ENCODE measurements around the gene CROCC2.

CROCC2 gene

GRCh38 chr2:241007111-241007510, 101.0 kb downstream of the CROCC2 start:
- Histone ChIP-seq H2AFZ (ENCODE audit: low read length) (no peak overlapping the region), H3K27ac (ENCODE audit: low read depth, low read length, poor library complexity, severe bottlenecking) (no peak overlapping the region), H3K36me3 (ENCODE audit: insufficient read depth, low read length) (no peaks in the 10 kb centered on the region; the same call in 1 of the 2 replicates), H3K9me3 (ENCODE audit: low read length) (peaks cover 14% of the 10 kb centered on the region), H3K9me2 (ENCODE audit: low read depth, low read length) (no peaks in the 10 kb centered on the region), H3K4me2 (ENCODE audit: low read length) (no peak overlapping the region), H3K79me2 (ENCODE audit: insufficient read depth, low read length) (no peaks in the 10 kb centered on the region), H3K4me1 (ENCODE audit: insufficient read depth, low read length, severe bottlenecking) (peaks cover 24% of the 10 kb centered on the region), H3K4me3 (ENCODE audit: low read depth, low read length, poor library complexity, severe bottlenecking) (no peak overlapping the region), H3K9ac (ENCODE audit: low read length) (no peak overlapping the region), H3K27me3 (ENCODE audit: insufficient read depth, low read length) (peaks cover 12% of the 10 kb centered on the region; the same call in 1 of the 2 replicates), H4K20me1 (ENCODE audit: insufficient read depth, low read length) (no peaks in the 10 kb centered on the region), H3F3A (ENCODE audit: insufficient read depth, low read length) (no peaks in the 10 kb centered on the region)
- TF ChIP-seq CTCF (IDR thresholded peaks at IDR 0.05; ENCODE audit: low read length) (no peak), EZH2 (IDR thresholded peaks at IDR 0.05; ENCODE audit: borderline replicate concordance, low read length) (no peak)

DNA sequence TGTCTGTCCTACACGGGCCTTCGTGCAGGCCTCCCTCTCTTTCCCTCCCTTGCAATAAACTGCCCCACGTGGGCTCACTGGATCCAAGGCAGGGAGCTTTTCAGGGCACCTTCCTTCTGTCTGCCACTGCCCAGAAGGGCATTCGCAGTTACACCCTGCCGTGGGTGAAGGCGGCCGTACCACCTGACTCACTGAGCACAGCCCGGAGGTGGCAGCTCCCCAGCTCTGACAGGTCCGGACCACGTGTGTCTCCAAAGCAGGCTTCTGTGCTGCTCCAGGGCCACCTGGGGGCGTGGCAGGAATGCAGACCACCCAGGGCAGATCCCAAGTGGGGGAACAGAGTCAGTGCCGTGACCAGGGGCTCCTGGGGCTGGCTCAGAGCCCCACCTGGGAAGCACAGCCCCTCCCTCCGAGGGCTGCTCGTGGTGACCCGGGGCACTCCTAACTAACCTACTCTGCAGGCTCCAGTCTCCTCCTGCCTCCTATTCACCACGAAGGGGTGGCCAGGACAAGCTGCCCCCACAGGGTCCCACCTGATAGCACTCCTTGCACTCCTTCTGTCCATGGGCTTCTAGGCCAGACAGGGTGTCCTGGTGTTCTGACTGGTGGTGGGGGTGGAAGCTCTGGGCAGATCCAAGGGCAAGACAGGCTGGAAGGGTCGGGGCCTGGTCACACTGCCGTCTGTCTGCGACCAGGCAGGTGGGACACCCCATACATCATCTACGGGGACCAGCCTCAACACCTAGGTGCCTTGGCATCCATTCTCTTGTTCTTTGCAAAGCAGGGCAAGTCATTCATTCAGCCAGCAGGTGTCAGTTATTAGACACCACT, 102.0 kb downstream of the CROCC2 start:
- H3K27ac ChIP-seq (ENCODE audit: low read depth, low read length, poor library complexity, severe bottlenecking), result no peak overlapping the region
- H3K4me3 ChIP-seq (ENCODE audit: low read depth, low read length, poor library complexity, severe bottlenecking), result no peak overlapping the region
- no peaks in the 10 kb centered on the region for H3F3A ChIP-seq (ENCODE audit: insufficient read depth, low read length)
- H3K27me3 ChIP-seq (ENCODE audit: insufficient read depth, low read length), result peaks cover 12% of the 10 kb centered on the region; the same call in 1 of the 2 replicates
- no peaks in the 10 kb centered on the region; the same call in 1 of the 2 replicates for H3K36me3 ChIP-seq (ENCODE audit: insufficient read depth, low read length)
- no peaks in the 10 kb centered on the region for H3K79me2 ChIP-seq (ENCODE audit: insufficient read depth, low read length)
- H3K4me1 ChIP-seq (ENCODE audit: insufficient read depth, low read length, severe bottlenecking), result peaks cover 30% of the 10 kb centered on the region
- no peak for TF ChIP-seq CTCF (IDR thresholded peaks at IDR 0.05; ENCODE audit: low read length)
- no peak for TF ChIP-seq EZH2 (IDR thresholded peaks at IDR 0.05; ENCODE audit: borderline replicate concordance, low read length)
- no peak overlapping the region for H3K9ac ChIP-seq (ENCODE audit: low read length)
- no peak overlapping the region for H3K4me2 ChIP-seq (ENCODE audit: low read length)
- no peak overlapping the region for H2AFZ ChIP-seq (ENCODE audit: low read length)
- H3K9me3 ChIP-seq (ENCODE audit: low read length), result peaks cover 14% of the 10 kb centered on the region
- no peaks in the 10 kb centered on the region for H3K9me2 ChIP-seq (ENCODE audit: low read depth, low read length)
- H4K20me1 ChIP-seq (ENCODE audit: insufficient read depth, low read length), result no peaks in the 10 kb centered on the region

DNA sequence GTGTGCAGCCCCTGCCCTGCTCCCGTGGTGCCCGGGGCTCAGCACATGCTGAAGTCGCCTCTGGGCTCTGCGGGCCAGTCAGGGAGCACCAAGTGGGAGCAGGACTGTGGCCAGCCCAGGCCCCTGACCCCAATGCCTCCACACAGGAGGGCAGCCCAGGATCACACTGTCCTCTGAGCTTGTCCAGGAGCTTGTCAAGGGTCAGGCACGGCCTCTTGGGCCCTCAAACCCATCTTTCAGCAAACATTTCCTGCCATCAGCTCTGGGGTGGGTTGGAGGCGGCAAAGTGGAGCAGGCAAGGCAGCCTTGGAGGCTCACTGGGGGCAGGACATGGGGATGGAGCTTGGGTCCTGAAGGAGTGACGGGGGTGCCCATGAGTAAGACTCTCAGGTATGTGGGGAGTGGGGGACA, 102.6 kb downstream of the CROCC2 start:
- Histone ChIP-seq H2AFZ (ENCODE audit: low read length) (no peak overlapping the region), H3K27me3 (ENCODE audit: insufficient read depth, low read length) (peaks cover 12% of the 10 kb centered on the region; the same call in 1 of the 2 replicates), H3K4me3 (ENCODE audit: low read depth, low read length, poor library complexity, severe bottlenecking) (no peak overlapping the region), H3K36me3 (ENCODE audit: insufficient read depth, low read length) (no peaks in the 10 kb centered on the region; the same call in 1 of the 2 replicates), H4K20me1 (ENCODE audit: insufficient read depth, low read length) (no peaks in the 10 kb centered on the region), H3K4me1 (ENCODE audit: insufficient read depth, low read length, severe bottlenecking) (peaks cover 30% of the 10 kb centered on the region), H3K4me2 (ENCODE audit: low read length) (no peak overlapping the region), H3K9me3 (ENCODE audit: low read length) (peaks cover 14% of the 10 kb centered on the region), H3K79me2 (ENCODE audit: insufficient read depth, low read length) (no peaks in the 10 kb centered on the region), H3K9ac (ENCODE audit: low read length) (no peak overlapping the region), H3F3A (ENCODE audit: insufficient read depth, low read length) (no peaks in the 10 kb centered on the region), H3K9me2 (ENCODE audit: low read depth, low read length) (no peaks in the 10 kb centered on the region), H3K27ac (ENCODE audit: low read depth, low read length, poor library complexity, severe bottlenecking) (no peak overlapping the region)
- TF ChIP-seq EZH2 (IDR thresholded peaks at IDR 0.05; ENCODE audit: borderline replicate concordance, low read length), result no peak
- TF ChIP-seq CTCF (IDR thresholded peaks at IDR 0.05; ENCODE audit: low read length), result no peak
